Ovary (tissue), 9 donors: ENCODE measurements around the gene MTMR2. TPM values are rescaled to one million over a fixed set of nuclear protein-coding genes. Genes with fewer than 3 reads are reported as not detected.

Experiments
- DNase-seq, 5 donors: peaks; one replicate each; pipeline ENCODE4 v3.0.0-alpha.2; 2019 to 2020
- H3K27ac ChIP-seq, 2 donors: fragments of 200-600 bp; one replicate each; pipeline versions ENCODE4 v1.5.1 to v1.8.0; 2019 to 2022
- H3K27me3 ChIP-seq: fragments of 200-600 bp; one replicate; pipeline ENCODE4 v1.8.0; 2022
- H3K36me3 ChIP-seq: fragments of 200-600 bp; sonication (generic); one replicate; pipeline ENCODE4 v1.5.1; 2019
- H3K4me1 ChIP-seq: one replicate; pipeline ENCODE4 v1.8.1; 2013; ENCODE audit warnings: mild to moderate bottlenecking, moderate library complexity; ENCODE audit not compliant: insufficient read depth
- H3K4me3 ChIP-seq: fragments of 200-600 bp; sonication (generic); one replicate; pipeline ENCODE4 v1.5.1; 2017
- H3K9me3 ChIP-seq, 2 donors: fragments of 200-600 bp in 1 of 2; sonication (generic) in 1 of 2; one replicate each; pipeline versions ENCODE4 v1.5.1 to v1.8.1; 2013 to 2019; ENCODE audit warnings: mild to moderate bottlenecking in 1 of 2, moderate library complexity in 1 of 2
- CTCF ChIP-seq, 3 donors: fragments of 450-650 bp in 2 of 3; fragments of 200-600 bp in 1 of 3; IDR thresholded peaks; one replicate each; pipeline versions ENCODE4 v1.5.1 to v1.8.0; 2016 to 2022; ENCODE audit warnings: antibody characterized with exemption in 3 of 3, mild to moderate bottlenecking in 1 of 3
- WGBS, 3 donors: extraction: QIAGEN DNeasy Blood & Tissue Kit in 1 of 3; methylation state at CpG; one replicate each; pipeline versions ENCODE4 v1.1.5 to v1.1.7; 2013 to 2017; 5-methylcytosine and 5-hydroxymethylcytosine counted together
- intact Hi-C, 4 donors: fragments of 100-400 bp; cut with DNase I; formaldehyde crosslinking; loops; one replicate each; pipeline versions ENCODE4 v1.11.0 to v1.15.1; 2022 to 2023
- polyA plus RNA-seq, 2 donors: library from polyadenylated mRNA; stranded (reverse); fragments of 200-250 nt in 1 of 2; fragments of 350-450 nt in 1 of 2; fragmentation: Illumina TruSeq in 1 of 2; extraction: RNeasy Lipid Tissue Mini Kit (QIAGEN cat#74804) in 1 of 2; gene quantifications; one replicate each; pipeline ENCODE4 v1.2.3, GENCODE V29; 2013 to 2014
- small RNA-seq: library from RNA; depleted of rRNA; stranded (forward); fragments of <200 nt; gene quantifications from one replicate; pipeline ENCODE3, GENCODE V24; 2016
- total RNA-seq, 7 donors: library from RNA; depleted of rRNA in 2 of 7; stranded (reverse); fragments of >200 nt in 2 of 7; fragmentation: NEBNext Ultra II Directional in 3 of 7; extraction: Animal tissue kit (Norgen Biotek cat#: 25700) in 3 of 7; gene quantifications; one replicate each; pipeline versions ENCODE4 v1.1.0 to v1.2.4, GENCODE V29; 2016 to 2023
- donor health status: DM: no; HTN: no; CAD: no; lungs with moderate emphysema.
- donor health status: DM: no; HTN: no; CAD: no.
- donor health status: Bipolar disorder and iron deficiency.
- donor health status: DM: yes; HTN: yes; CAD: no.
- donor health status: DM: no; HTN: no; CAD: no.
- donor health status: DM: yes; HTN: yes; CAD: no.

MTMR2 gene
- total and polyA plus RNA-seq, 9 donors, result 14.1 to 42.5 (median 24.3) TPM

- Histone ChIP-seq H3K36me3 (no peaks in the 10 kb centered on the region), H3K9me3 (no peaks in the 10 kb centered on the region), H3K4me1 (peaks cover 8% of the 10 kb centered on the region), H3K27ac (peak overlapping the region; percentile 94 to 99), H3K4me3 (peak overlapping the region; percentile 96), H3K27me3 (no peaks in the 10 kb centered on the region)
- WGBS, 3 donors, result 0% methylated on average over 26 to 34 of the region's 34 CpGs
- no peak for TF ChIP-seq CTCF (IDR thresholded peaks at IDR 0.05)
- intact Hi-C loops, result no loop called here
- peak in 1 of 5 donors; percentile 36 for DNase-seq
Measured at GRCh38 chr11:95788921-95789505, 134.9 kb downstream of the MTMR2 start.

Small RNA genes within 50 kb of the gene (small RNA-seq; reads per million reads assigned to genes)
- not detected for gene RNA5SP345

Other genes with a start within 250 kb of the MTMR2 start
- gene FAM76B, start 134.3 kb downstream of the MTMR2 start, total RNA-seq, result 10 to 100 TPM; 19.6 to 31.7 (median 22.6) TPM
- gene FAM76B, start 134.3 kb downstream of the MTMR2 start, polyA plus RNA-seq, result 10 to 100 TPM; 16.7 to 21.3 TPM
- 10 to 100 TPM; 43.2 to 64.7 (median 48.0) TPM for gene CEP57, start 133.6 kb downstream of the MTMR2 start, total RNA-seq
- gene CEP57, start 133.6 kb downstream of the MTMR2 start, polyA plus RNA-seq, result 10 to 100 TPM; 28.8 to 40.2 TPM